ENCODE results near the gene PPP1R12C.

The PPP1R12C gene

GRCh38 chr19:55116859-55117662, at the start of gene PPP1R12C:
TSS of gene PPP1R12C (minus strand) at chr19:55117637. CDS start at chr19:55117543, 94 bp downstream.
- CTCF ChIA-PET: interaction anchor here (0.9 to 2.0 kb wide), 3 partner anchors 24 to 236 kb away, joined by 3 to 7 read pairs (median 4); no protein-coding TSS in a partner anchor
- H3K27ac Mint-ChIP-seq: peak within 1 kb of the TSS; percentile 96
- H3K4me3 Mint-ChIP-seq: peak within 1 kb of the TSS; percentile 95
- H3K36me3 Mint-ChIP-seq: peaks cover 14% of the 10 kb centered on the region
- no peaks in the 10 kb centered on the region for H3K9me3 Mint-ChIP-seq
- peaks cover 10% of the 10 kb centered on the region for H3K27me3 Mint-ChIP-seq
- peak; percentile 45 for DNase-seq
- peaks cover 55% of the 10 kb centered on the region for H3K4me1 Mint-ChIP-seq

GRCh38 chr19:55166530-55167268, 49.3 kb upstream of the PPP1R12C start, which contains the start of gene DNAAF3:
TSS of gene DNAAF3 (minus strand) at chr19:55166613. CDS start at chr19:55166413, 200 bp downstream.
- Mint-ChIP-seq H3K27ac (no peak within 1 kb of the TSS), H3K9me3 (no peaks in the 10 kb centered on the region), H3K36me3 (peaks cover 5% of the 10 kb centered on the region), H3K4me1 (peaks cover 11% of the 10 kb centered on the region), H3K4me3 (peak within 1 kb of the TSS; percentile 42), H3K27me3 (peaks cover 91% of the 10 kb centered on the region)
- peak; percentile 74 for DNase-seq
- CTCF ChIA-PET: interaction anchor here (1.5 kb wide), 1 partner anchor 9 kb away, joined by 5 read pairs; no protein-coding TSS in a partner anchor

GRCh38 chr19:55165952-55166529, 48.6 kb upstream of the PPP1R12C start:
- Mint-ChIP-seq H3K4me3 (peak overlapping the region; percentile 42), H3K27ac (no peak overlapping the region), H3K36me3 (peaks cover 5% of the 10 kb centered on the region), H3K9me3 (no peaks in the 10 kb centered on the region), H3K4me1 (peaks cover 11% of the 10 kb centered on the region), H3K27me3 (peaks cover 91% of the 10 kb centered on the region)
- CTCF ChIA-PET: interaction anchor here (1.0 to 1.5 kb wide), 2 partner anchors 10 to 25 kb away, joined by 3 to 5 read pairs; no protein-coding TSS in a partner anchor
- DNase-seq: peak; percentile 43

- Mint-ChIP-seq H3K4me1 (peaks cover 12% of the 10 kb centered on the region), H3K27ac (no peak overlapping the region), H3K36me3 (peaks cover 2% of the 10 kb centered on the region), H3K27me3 (peaks cover 93% of the 10 kb centered on the region), H3K9me3 (peaks cover 2% of the 10 kb centered on the region), H3K4me3 (no peak overlapping the region)
- CTCF ChIA-PET: interaction anchor here (2.7 kb wide), 1 partner anchor 281 kb away, joined by 14 read pairs; no protein-coding TSS in a partner anchor
- DNase-seq: no peak
These were observed 44.3 kb upstream of the PPP1R12C start for GRCh38 chr19:55161571-55162322.

- Mint-ChIP-seq H3K4me1 (peaks cover 9% of the 10 kb centered on the region), H3K27ac (no peak overlapping the region), H3K4me3 (no peak overlapping the region), H3K36me3 (no peaks in the 10 kb centered on the region), H3K27me3 (peaks cover 93% of the 10 kb centered on the region), H3K9me3 (peaks cover 2% of the 10 kb centered on the region)
- CTCF ChIA-PET: interaction anchor here (0.7 to 3.1 kb wide), 8 partner anchors 9 to 280 kb away, joined by 3 to 18 read pairs (median 10); partner anchors contain the start of gene PPP6R1
- DNase-seq: no peak
These were observed 43.5 kb upstream of the PPP1R12C start for GRCh38 chr19:55160986-55161365.

- no peak overlapping the region for H3K27ac Mint-ChIP-seq
- H3K27me3 Mint-ChIP-seq: peaks cover 89% of the 10 kb centered on the region
These were observed 42.9 kb upstream of the PPP1R12C start for GRCh38 chr19:55160128-55160985.

GRCh38 chr19:55158848-55159749, 41.7 kb upstream of the PPP1R12C start:
- Mint-ChIP-seq H3K27ac (no peak overlapping the region), H3K4me3 (no peak overlapping the region), H3K4me1 (peaks cover 15% of the 10 kb centered on the region), H3K9me3 (peaks cover 3% of the 10 kb centered on the region), H3K36me3 (no peaks in the 10 kb centered on the region), H3K27me3 (peaks cover 77% of the 10 kb centered on the region)
- CTCF ChIA-PET: interaction anchor here (0.6 to 3.1 kb wide), 10 partner anchors 8 to 278 kb away, joined by 3 to 18 read pairs (median 6); no protein-coding TSS in a partner anchor
- DNase-seq: no peak

More at GRCh38 chr19:55160128-55160985, 42.9 kb upstream of the PPP1R12C start:
- CTCF ChIA-PET: interaction anchor here (0.7 to 3.1 kb wide), 11 partner anchors 9 to 279 kb away, joined by 3 to 18 read pairs (median 4); partner anchors contain the start of gene PPP6R1
- peaks cover 2% of the 10 kb centered on the region for H3K9me3 Mint-ChIP-seq
- no peaks in the 10 kb centered on the region for H3K36me3 Mint-ChIP-seq
- H3K4me1 Mint-ChIP-seq: peaks cover 9% of the 10 kb centered on the region
- H3K4me3 Mint-ChIP-seq: no peak overlapping the region
- peak; percentile 92 for DNase-seq

GRCh38 chr19:55158423-55158822, 41.0 kb upstream of the PPP1R12C start:
- Mint-ChIP-seq H3K36me3 (peaks cover 2% of the 10 kb centered on the region), H3K27ac (no peak overlapping the region), H3K9me3 (peaks cover 6% of the 10 kb centered on the region), H3K4me3 (no peak overlapping the region), H3K27me3 (peaks cover 75% of the 10 kb centered on the region), H3K4me1 (peaks cover 21% of the 10 kb centered on the region)
- no peak for DNase-seq
- CTCF ChIA-PET: interaction anchor here (2.6 to 3.1 kb wide), 3 partner anchors 11 to 18 kb away, joined by 13 to 18 read pairs (median 16); no protein-coding TSS in a partner anchor

- H3K27ac Mint-ChIP-seq: no peak within 1 kb of the TSS
- DNase-seq: no peak
- no peak within 1 kb of the TSS for H3K4me3 Mint-ChIP-seq
- H3K9me3 Mint-ChIP-seq: peaks cover 7% of the 10 kb centered on the region
- peaks cover 70% of the 10 kb centered on the region for H3K27me3 Mint-ChIP-seq
- peaks cover 2% of the 10 kb centered on the region for H3K36me3 Mint-ChIP-seq
- CTCF ChIA-PET: no interaction called here
- peaks cover 24% of the 10 kb centered on the region for H3K4me1 Mint-ChIP-seq
These were observed 39.8 kb upstream of the PPP1R12C start, which contains the start of gene TNNI3 for GRCh38 chr19:55157064-55157908. TSS of gene TNNI3 (minus strand) at chr19:55157732. CDS start at chr19:55157589, 143 bp downstream.

- Mint-ChIP-seq H3K36me3 (peaks cover 2% of the 10 kb centered on the region), H3K27ac (no peak overlapping the region), H3K9me3 (peaks cover 16% of the 10 kb centered on the region), H3K4me1 (peaks cover 30% of the 10 kb centered on the region), H3K27me3 (peaks cover 66% of the 10 kb centered on the region), H3K4me3 (no peak overlapping the region)
- CTCF ChIA-PET: interaction anchor here (1.0 kb wide), 1 partner anchor 15 kb away, joined by 5 read pairs; no protein-coding TSS in a partner anchor
- peak; percentile 58 for DNase-seq
These were observed 39.0 kb upstream of the PPP1R12C start for GRCh38 chr19:55156202-55157063.
